H9 (cell line): ENCODE data around the gene TMEM200C. TPM values are rescaled to one million over a fixed set of nuclear protein-coding genes. Genes with fewer than 3 reads are reported as not detected.

Experiments
- DNase-seq: peaks from one replicate; pipeline ENCODE4 v3.0.0-alpha.2; 2017
- H2AFZ ChIP-seq: one replicate; pipeline ENCODE4 v1.6.1; 2013; ENCODE audit warnings: mild to moderate bottlenecking, low read length, control low read depth, moderate library complexity
- H2AK5ac ChIP-seq: 2 replicates; pipeline ENCODE4 v1.6.1; 2013; ENCODE audit warnings: low read length, control low read depth, mixed read lengths; ENCODE audit not compliant: insufficient read length
- H2BK120ac ChIP-seq: one replicate; pipeline ENCODE4 v1.6.1; 2013; ENCODE audit warnings: low read depth, mild to moderate bottlenecking, low read length, control low read depth, inconsistent platforms; ENCODE audit not compliant: poor library complexity, severe bottlenecking
- H2BK12ac ChIP-seq: 2 replicates; pipeline ENCODE4 v1.6.1; 2013; ENCODE audit warnings: low read length, control low read depth, mixed read lengths, low read depth; ENCODE audit not compliant: insufficient read length
- H2BK15ac ChIP-seq: 2 replicates; pipeline ENCODE4 v1.6.1; 2013; ENCODE audit warnings: low read depth, low read length, control low read depth
- H2BK20ac ChIP-seq: one replicate; pipeline ENCODE4 v1.6.1; 2013; ENCODE audit warnings: low read depth, mild to moderate bottlenecking, low read length, control low read depth, inconsistent platforms; ENCODE audit not compliant: poor library complexity, severe bottlenecking
- H2BK5ac ChIP-seq: 2 replicates; pipeline ENCODE4 v1.6.1; 2013; ENCODE audit warnings: low read length, control low read depth, mixed read lengths; ENCODE audit not compliant: insufficient read length
- H3K14ac ChIP-seq: 2 replicates; pipeline ENCODE4 v1.6.1; 2013; ENCODE audit warnings: low read length, control low read depth; ENCODE audit not compliant: insufficient read depth
- H3K18ac ChIP-seq: 2 replicates; pipeline ENCODE4 v1.6.1; 2013; ENCODE audit warnings: low read depth, mild to moderate bottlenecking, mixed read lengths, low read length, control low read depth; ENCODE audit not compliant: insufficient read length
- H3K23ac ChIP-seq: 2 replicates; pipeline ENCODE4 v1.6.1; 2013; ENCODE audit warnings: low read length, control low read depth, mixed read lengths, low read depth; ENCODE audit not compliant: insufficient read length
- H3K23me2 ChIP-seq: 2 replicates; pipeline ENCODE4 v1.6.1; 2013; ENCODE audit warnings: low read depth, mild to moderate bottlenecking, mixed read lengths, low read length, control low read depth; ENCODE audit not compliant: insufficient read length, poor library complexity, severe bottlenecking
- H3K27ac ChIP-seq: 2 replicates; pipeline ENCODE4 v1.5.1; 2013; ENCODE audit warnings: low read length, control low read depth, mixed read lengths, low read depth; ENCODE audit not compliant: insufficient read length
- H3K27me3 ChIP-seq: 2 replicates; pipeline ENCODE4 v1.6.1; 2013; ENCODE audit warnings: low read length, control low read depth, inconsistent platforms; ENCODE audit not compliant: insufficient read depth
- H3K4ac ChIP-seq: 2 replicates; pipeline ENCODE4 v1.6.1; 2013; ENCODE audit warnings: low read depth, mild to moderate bottlenecking, control low read depth, inconsistent platforms, low read length, moderate library complexity
- H3K4me1 ChIP-seq: 2 replicates; pipeline ENCODE4 v1.6.1; 2013; ENCODE audit warnings: low read length, control low read depth, inconsistent platforms; ENCODE audit not compliant: insufficient read depth
- H3K4me2 ChIP-seq: 2 replicates; pipeline ENCODE4 v1.6.1; 2013; ENCODE audit warnings: low read length, control low read depth, mixed read lengths; ENCODE audit not compliant: insufficient read length, insufficient read depth
- H3K56ac ChIP-seq: 2 replicates; pipeline ENCODE4 v1.6.1; 2013; ENCODE audit warnings: low read depth, mild to moderate bottlenecking, mixed read lengths, low read length, control low read depth; ENCODE audit not compliant: insufficient read length
- H3K79me1 ChIP-seq: 2 replicates; pipeline ENCODE4 v1.6.1; 2013; ENCODE audit warnings: low read depth, mild to moderate bottlenecking, moderate library complexity, low read length, control low read depth, inconsistent platforms; ENCODE audit not compliant: insufficient read depth, poor library complexity, severe bottlenecking
- H3K79me2 ChIP-seq: 2 replicates; pipeline ENCODE4 v1.6.1; 2013; ENCODE audit warnings: low read length, control low read depth, inconsistent platforms; ENCODE audit not compliant: insufficient read depth
- H3K9ac ChIP-seq: 2 replicates; pipeline ENCODE4 v1.6.1; 2013; ENCODE audit warnings: low read length, control low read depth, mixed read lengths; ENCODE audit not compliant: insufficient read length; ENCODE audit errors: extremely low read depth
- H3K9me3 ChIP-seq: one replicate; pipeline ENCODE4 v1.6.1; 2013; ENCODE audit warnings: low read depth, low read length, inconsistent platforms; ENCODE audit not compliant: control insufficient read depth
- H3T11ph ChIP-seq: one replicate; pipeline ENCODE4 v1.6.1; 2013; ENCODE audit warnings: mild to moderate bottlenecking, low read length, control low read depth, inconsistent platforms
- H4K20me1 ChIP-seq: one replicate; pipeline ENCODE4 v1.6.1; 2013; ENCODE audit not compliant: control insufficient read depth, insufficient read length, insufficient read depth
- H4K5ac ChIP-seq: 2 replicates; pipeline ENCODE4 v1.6.1; 2013; ENCODE audit warnings: low read depth, mild to moderate bottlenecking, mixed read lengths, low read length, control low read depth; ENCODE audit not compliant: insufficient read length
- H4K8ac ChIP-seq: replicated peaks from 2 replicates; pipeline ENCODE4 v1.6.1; 2013; ENCODE audit warnings: low read length, control low read depth, mixed read lengths, low read depth; ENCODE audit not compliant: insufficient read length
- H4K91ac ChIP-seq: 2 replicates; pipeline ENCODE4 v1.6.1; 2013; ENCODE audit warnings: low read depth, mild to moderate bottlenecking, moderate library complexity, mixed read lengths, low read length, control low read depth; ENCODE audit not compliant: insufficient read length
- H3K27ac Mint-ChIP-seq, 3 experiments: 2 replicates in 2 of 3; 3 replicates in 1 of 3; pipeline ENCODE4 v1.8.0; 2020 to 2021; ENCODE audit warnings: mixed read lengths in 3 of 3, mild to moderate bottlenecking in 1 of 3, moderate library complexity in 1 of 3
- H3K27me3 Mint-ChIP-seq: 2 replicates; pipeline ENCODE4 v1.8.0; 2021; ENCODE audit warnings: low read depth, mild to moderate bottlenecking, moderate library complexity, mixed read lengths
- H3K36me3 Mint-ChIP-seq, 3 experiments: 2 replicates in 2 of 3; 3 replicates in 1 of 3; pipeline ENCODE4 v1.8.0; 2020 to 2021; ENCODE audit warnings: low read depth in 3 of 3, mixed read lengths in 3 of 3; ENCODE audit not compliant: insufficient read depth in 1 of 3
- H3K4me1 Mint-ChIP-seq, 2 experiments: 2 replicates each; pipeline ENCODE4 v1.8.0; 2020; ENCODE audit warnings: mixed read lengths in 2 of 2
- H3K4me3 Mint-ChIP-seq, 2 experiments: 2 replicates in 1 of 2; 3 replicates in 1 of 2; pipeline ENCODE4 v1.8.0; 2020 to 2021; ENCODE audit warnings: mild to moderate bottlenecking in 2 of 2, mixed read lengths in 2 of 2, moderate library complexity in 1 of 2
- H3K9me3 Mint-ChIP-seq, 2 experiments: 2 replicates in 1 of 2; 3 replicates in 1 of 2; pipeline ENCODE4 v1.8.0; 2020; ENCODE audit warnings: mild to moderate bottlenecking in 2 of 2, mixed read lengths in 2 of 2, moderate library complexity in 1 of 2
- WGBS: extraction: QIAGEN DNeasy Blood & Tissue Kit; methylation state at CpG from one replicate; pipeline ENCODE4 v1.1.7; 2013; ENCODE audit warnings: missing lambda C conversion rate, low lambda C conversion rate, mixed read lengths; ENCODE audit not compliant: insufficient read length; ENCODE audit errors: extremely low coverage; 5-methylcytosine and 5-hydroxymethylcytosine counted together
- total RNA-seq: library from RNA; stranded (reverse); gene quantifications from 2 replicates; pipeline ENCODE4 v1.2.1, GENCODE V29; 2021
- TF ChIP-seq, protein P1 (sequence below): fragments of 200-600 bp; sonication (generic); conservative IDR thresholded peaks from 3 replicates; pipeline ENCODE4 v1.8.0; 2021; ENCODE audit warnings: antibody characterized with exemption, mild to moderate bottlenecking

The TMEM200C gene
- total RNA-seq, 1 experiment from 2014 or later: 6.3 TPM

DNA sequence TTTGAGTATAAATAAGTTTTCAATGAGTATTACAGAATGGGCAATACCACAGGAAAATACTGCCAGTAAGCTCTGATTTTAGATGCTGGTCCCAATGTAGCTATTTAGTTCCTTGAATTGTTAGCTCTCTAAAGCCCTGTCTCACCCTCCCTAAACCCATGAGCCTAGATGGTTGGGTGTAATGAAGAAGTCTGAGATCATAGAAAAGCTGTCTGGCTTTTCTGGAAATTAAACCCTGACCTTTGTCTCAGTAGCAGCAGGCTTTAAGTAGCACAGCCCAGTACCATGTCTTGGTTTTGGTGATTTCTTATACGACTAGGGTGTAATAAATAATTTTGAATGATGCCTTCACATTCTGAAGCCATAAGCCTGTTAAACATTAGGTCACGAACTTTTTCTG, 55.3 kb downstream of the TMEM200C start:
- Mint-ChIP-seq H3K27ac (no peak overlapping the region), H3K4me1 (peaks cover 0 to 7% of the 10 kb centered on the region in 2 experiments; a peak in 2 of 4 replicates), H3K4me3 (no peak overlapping the region), H3K9me3 (peaks cover 0 to 1% of the 10 kb centered on the region in 2 experiments; a peak in 1 of 5 replicates), H3K36me3 (no peaks in the 10 kb centered on the region), H3K27me3 (no peaks in the 10 kb centered on the region)
- WGBS: no CpG with 5 or more reads among the region's 2 CpGs
- Histone ChIP-seq H3K27ac (no peak overlapping the region), H3K4me2 (no peak overlapping the region), H3K4me1 (no peaks in the 10 kb centered on the region), H2AK5ac (no peak overlapping the region), H2BK15ac (no peak overlapping the region), H3K23ac (no peak overlapping the region), H3K4ac (no peak overlapping the region), H4K5ac (no peak overlapping the region), H4K91ac (no peak overlapping the region), H3K79me1 (no peaks in the 10 kb centered on the region), H3K14ac (no peak overlapping the region), H2BK12ac (no peak overlapping the region), H3K9me3 (no peaks in the 10 kb centered on the region), H3K23me2 (no peaks in the 10 kb centered on the region), H3T11ph (no peak overlapping the region), H3K18ac (no peak overlapping the region), H4K8ac (no peak overlapping the region), H2BK20ac (no peak overlapping the region), H3K56ac (no peak overlapping the region), H3K9ac (no peak overlapping the region), H2BK120ac (no peak overlapping the region), H3K27me3 (no peaks in the 10 kb centered on the region), H2AFZ (no peak overlapping the region), H2BK5ac (no peak overlapping the region), H3K79me2 (no peaks in the 10 kb centered on the region), H4K20me1 (no peaks in the 10 kb centered on the region)
- DNase-seq: no peak
- TF ChIP-seq, protein P1, sequence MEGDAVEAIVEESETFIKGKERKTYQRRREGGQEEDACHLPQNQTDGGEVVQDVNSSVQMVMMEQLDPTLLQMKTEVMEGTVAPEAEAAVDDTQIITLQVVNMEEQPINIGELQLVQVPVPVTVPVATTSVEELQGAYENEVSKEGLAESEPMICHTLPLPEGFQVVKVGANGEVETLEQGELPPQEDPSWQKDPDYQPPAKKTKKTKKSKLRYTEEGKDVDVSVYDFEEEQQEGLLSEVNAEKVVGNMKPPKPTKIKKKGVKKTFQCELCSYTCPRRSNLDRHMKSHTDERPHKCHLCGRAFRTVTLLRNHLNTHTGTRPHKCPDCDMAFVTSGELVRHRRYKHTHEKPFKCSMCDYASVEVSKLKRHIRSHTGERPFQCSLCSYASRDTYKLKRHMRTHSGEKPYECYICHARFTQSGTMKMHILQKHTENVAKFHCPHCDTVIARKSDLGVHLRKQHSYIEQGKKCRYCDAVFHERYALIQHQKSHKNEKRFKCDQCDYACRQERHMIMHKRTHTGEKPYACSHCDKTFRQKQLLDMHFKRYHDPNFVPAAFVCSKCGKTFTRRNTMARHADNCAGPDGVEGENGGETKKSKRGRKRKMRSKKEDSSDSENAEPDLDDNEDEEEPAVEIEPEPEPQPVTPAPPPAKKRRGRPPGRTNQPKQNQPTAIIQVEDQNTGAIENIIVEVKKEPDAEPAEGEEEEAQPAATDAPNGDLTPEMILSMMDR: no peak
